Activated CD8-positive, alpha-beta T cell treated with anti-CD3 and anti-CD28 coated beads for 36 hours (primary cell): Measurements from ENCODE around the gene GPC5. TPM values are rescaled to one million over a fixed set of nuclear protein-coding genes. Genes with fewer than 3 reads are reported as not detected.
"Not testable (repeated sequence)": the region's sequence is repeated elsewhere in the genome, so short reads cannot be mapped to it uniquely, and the experiment has no call there.

Source experiments
- ATAC-seq: fragments of 200-7000 bp; cut with Tn5 transposase; one replicate; pipeline ENCODE4 v1.10.0; 2021; ENCODE audit warnings: mild to moderate bottlenecking, moderate library complexity
- CTCF ChIA-PET: fragments of 350-600 bp; sonication (Branson Sonifier 250); formaldehyde crosslinking; loops from one replicate; lab custom pipeline; 2021; ENCODE audit warnings: antibody characterized with exemption; lab: Charles Lee
- POLR2A ChIA-PET: fragments of 350-600 bp; sonication (Branson Sonifier 250); formaldehyde crosslinking; loops from one replicate; lab custom pipeline; 2021; ENCODE audit warnings: antibody characterized with exemption; lab: Charles Lee
- DNase-seq: peaks from one replicate; pipeline ENCODE4 v3.0.0-alpha.2; 2020
- H3K27ac Mint-ChIP-seq: one replicate; pipeline ENCODE4 v1.8.0; 2021; ENCODE audit warnings: mild to moderate bottlenecking, mixed read lengths
- H3K27me3 Mint-ChIP-seq: one replicate; pipeline ENCODE4 v1.8.0; 2021; ENCODE audit warnings: mixed read lengths
- H3K36me3 Mint-ChIP-seq: one replicate; pipeline ENCODE4 v1.8.0; 2021; ENCODE audit warnings: low read depth, mixed read lengths
- H3K4me1 Mint-ChIP-seq: one replicate; pipeline ENCODE4 v1.8.0; 2021; ENCODE audit warnings: low read depth, mixed read lengths
- H3K4me3 Mint-ChIP-seq: one replicate; pipeline ENCODE4 v1.8.0; 2021; ENCODE audit warnings: mild to moderate bottlenecking, moderate library complexity, mixed read lengths
- H3K9me3 Mint-ChIP-seq: one replicate; pipeline ENCODE4 v1.8.0; 2021; ENCODE audit warnings: mixed read lengths
- intact Hi-C: fragments of 100-400 bp; cut with micrococcal nuclease; formaldehyde crosslinking; loops from one replicate; pipeline ENCODE4 v1.10.0; 2022
- total RNA-seq, 2 experiments: library from RNA; stranded (reverse); gene quantifications; one replicate each; pipeline ENCODE4 v1.2.3, GENCODE V29; 2021
- TF ChIP-seq, protein P1 (sequence below): fragments of 200-600 bp; IDR thresholded peaks from one replicate; pipeline ENCODE4 v1.8.0; 2022; ENCODE audit warnings: antibody characterized with exemption, mild to moderate bottlenecking

GPC5 gene
- total RNA-seq, 2 experiments from 2014 or later, result 0.13 to 0.14 TPM

GRCh38 chr13:92530364-92530763 is 1131.9 kb downstream of the GPC5 start:
- H3K4me1 Mint-ChIP-seq, result no peaks in the 10 kb centered on the region
- H3K9me3 Mint-ChIP-seq, result peaks cover 3% of the 10 kb centered on the region
- no peaks in the 10 kb centered on the region for H3K36me3 Mint-ChIP-seq
- no peaks in the 10 kb centered on the region for H3K27me3 Mint-ChIP-seq
- H3K4me3 Mint-ChIP-seq, result no peak overlapping the region
- POLR2A ChIA-PET, result no interaction called here
- TF ChIP-seq, protein P1, sequence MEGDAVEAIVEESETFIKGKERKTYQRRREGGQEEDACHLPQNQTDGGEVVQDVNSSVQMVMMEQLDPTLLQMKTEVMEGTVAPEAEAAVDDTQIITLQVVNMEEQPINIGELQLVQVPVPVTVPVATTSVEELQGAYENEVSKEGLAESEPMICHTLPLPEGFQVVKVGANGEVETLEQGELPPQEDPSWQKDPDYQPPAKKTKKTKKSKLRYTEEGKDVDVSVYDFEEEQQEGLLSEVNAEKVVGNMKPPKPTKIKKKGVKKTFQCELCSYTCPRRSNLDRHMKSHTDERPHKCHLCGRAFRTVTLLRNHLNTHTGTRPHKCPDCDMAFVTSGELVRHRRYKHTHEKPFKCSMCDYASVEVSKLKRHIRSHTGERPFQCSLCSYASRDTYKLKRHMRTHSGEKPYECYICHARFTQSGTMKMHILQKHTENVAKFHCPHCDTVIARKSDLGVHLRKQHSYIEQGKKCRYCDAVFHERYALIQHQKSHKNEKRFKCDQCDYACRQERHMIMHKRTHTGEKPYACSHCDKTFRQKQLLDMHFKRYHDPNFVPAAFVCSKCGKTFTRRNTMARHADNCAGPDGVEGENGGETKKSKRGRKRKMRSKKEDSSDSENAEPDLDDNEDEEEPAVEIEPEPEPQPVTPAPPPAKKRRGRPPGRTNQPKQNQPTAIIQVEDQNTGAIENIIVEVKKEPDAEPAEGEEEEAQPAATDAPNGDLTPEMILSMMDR, result no peak
- ATAC-seq (no peak), DNase-seq (no peak)
- H3K27ac Mint-ChIP-seq, result no peak overlapping the region
- intact Hi-C loops, result no loop called here
- CTCF ChIA-PET, result no interaction called here

GRCh38 chr13:92535222-92536006 is 1137.0 kb downstream of the GPC5 start:
- Mint-ChIP-seq H3K27ac (no peak overlapping the region), H3K4me3 (no peak overlapping the region), H3K4me1 (no peaks in the 10 kb centered on the region), H3K36me3 (no peaks in the 10 kb centered on the region), H3K27me3 (no peaks in the 10 kb centered on the region), H3K9me3 (peaks cover 4% of the 10 kb centered on the region)
- CTCF ChIA-PET, result no interaction called here
- POLR2A ChIA-PET, result no interaction called here
- DNase-seq (no peak), ATAC-seq (no peak)
- TF ChIP-seq, protein P1, result no peak
- intact Hi-C loops, result no loop called here

GRCh38 chr13:92537471-92537870 is 1139.0 kb downstream of the GPC5 start:
- no peaks in the 10 kb centered on the region for H3K36me3 Mint-ChIP-seq
- H3K4me3 Mint-ChIP-seq, result no peak overlapping the region
- H3K27ac Mint-ChIP-seq, result no peak overlapping the region
- H3K9me3 Mint-ChIP-seq, result peaks cover 1% of the 10 kb centered on the region
- DNase-seq (no peak), ATAC-seq (no peak)
- TF ChIP-seq, protein P1, result no peak
- CTCF ChIA-PET, result no interaction called here
- no peaks in the 10 kb centered on the region for H3K27me3 Mint-ChIP-seq
- intact Hi-C loops, result no loop called here
- no peaks in the 10 kb centered on the region for H3K4me1 Mint-ChIP-seq
- POLR2A ChIA-PET, result no interaction called here

DNA sequence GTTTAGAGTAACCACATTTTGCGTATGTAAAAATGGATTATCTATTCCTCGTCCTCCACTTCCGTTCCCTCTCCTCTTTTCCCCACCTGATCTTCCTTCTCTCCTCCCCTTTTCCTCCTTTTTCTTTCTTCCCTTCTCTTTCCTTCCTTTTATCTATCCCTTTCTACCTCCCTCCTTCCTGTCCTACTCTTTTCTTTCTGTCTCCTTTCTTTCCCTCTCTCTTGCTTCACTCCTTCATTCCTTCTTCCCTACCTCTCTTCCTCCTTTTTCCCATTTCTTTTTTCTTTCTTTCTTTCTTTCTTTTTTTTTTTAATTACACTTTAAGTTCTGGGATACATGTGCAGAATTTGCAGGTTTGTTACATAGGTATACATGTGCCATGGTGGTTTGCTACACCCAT is 1139.7 kb downstream of the GPC5 start:
- ChIA-PET CTCF (no interaction called here), POLR2A (no interaction called here)
- Mint-ChIP-seq H3K27ac (no peak overlapping the region), H3K36me3 (no peaks in the 10 kb centered on the region), H3K4me1 (no peaks in the 10 kb centered on the region), H3K4me3 (no peak overlapping the region), H3K9me3 (peaks cover 1% of the 10 kb centered on the region), H3K27me3 (no peaks in the 10 kb centered on the region)
- no peak for ATAC-seq
- intact Hi-C loops, result no loop called here
- no peak for DNase-seq
- TF ChIP-seq, protein P1, result no peak

DNA sequence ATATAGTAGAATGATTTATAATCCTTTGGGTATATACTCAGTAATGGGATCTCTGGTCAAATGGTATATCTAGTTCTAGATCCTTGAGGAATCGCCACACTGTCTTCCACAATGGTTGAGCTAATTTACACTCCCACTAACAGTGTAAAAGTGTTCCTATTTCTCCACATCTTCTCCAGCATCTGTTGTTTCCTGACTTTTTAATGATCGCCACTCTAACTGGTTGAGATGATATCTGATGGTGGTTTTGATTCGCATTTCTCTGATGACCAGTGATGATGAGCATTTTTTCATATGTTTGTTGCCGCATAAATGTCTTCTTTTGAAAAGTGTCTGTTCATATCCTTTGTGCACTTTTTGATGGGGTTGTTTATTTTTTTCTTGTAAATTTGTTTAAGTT is 1140.7 kb downstream of the GPC5 start:
- H3K9me3 Mint-ChIP-seq, POLR2A ChIA-PET, H3K4me1 Mint-ChIP-seq, CTCF ChIA-PET, intact Hi-C loops, DNase-seq, H3K4me3 Mint-ChIP-seq, H3K36me3 Mint-ChIP-seq, H3K27ac Mint-ChIP-seq, ATAC-seq, H3K27me3 Mint-ChIP-seq: not testable (repeated sequence)
